HepG2 (cell line): Measurements from ENCODE around the gene SYDE2. TPM values are rescaled to one million over a fixed set of nuclear protein-coding genes. Genes with fewer than 3 reads are reported as not detected.

ENCODE experiments used
- BORCS8-MEF2B ChIP-seq: sonication (generic); formaldehyde crosslinking; IDR thresholded peaks from 2 replicates; pipeline ENCODE4 v1.8.0; 2022; ENCODE audit warnings: mild to moderate bottlenecking, missing genetic modification reagents
- DNMT1 ChIP-seq: sonication (generic); formaldehyde crosslinking; IDR thresholded peaks from 2 replicates; pipeline ENCODE4 v1.5.1; 2020; ENCODE audit warnings: mild to moderate bottlenecking, missing genetic modification reagents
- GLI4 ChIP-seq: sonication (generic); formaldehyde crosslinking; IDR thresholded peaks from 2 replicates; pipeline ENCODE4 v1.5.1; 2020; ENCODE audit warnings: missing genetic modification reagents, mild to moderate bottlenecking, moderate library complexity, borderline replicate concordance
- GRHL1 ChIP-seq: sonication (generic); formaldehyde crosslinking; conservative IDR thresholded peaks from 2 replicates; pipeline ENCODE4 v1.8.0; 2022; ENCODE audit warnings: missing genetic modification reagents
- NFIB ChIP-seq: sonication (generic); formaldehyde crosslinking; IDR thresholded peaks from 2 replicates; pipeline ENCODE4 v1.9.0; 2021; ENCODE audit warnings: missing genetic modification reagents, mild to moderate bottlenecking, borderline replicate concordance
- NR2C2 ChIP-seq: sonication (generic); formaldehyde crosslinking; IDR thresholded peaks from 2 replicates; pipeline ENCODE4 v1.4.0; 2020; ENCODE audit warnings: missing genetic modification reagents, mild to moderate bottlenecking, moderate library complexity, borderline replicate concordance
- RBAK ChIP-seq: sonication (generic); formaldehyde crosslinking; IDR thresholded peaks from 2 replicates; pipeline ENCODE4 v1.5.1; 2020; ENCODE audit warnings: mild to moderate bottlenecking, missing genetic modification reagents
- SP1 ChIP-seq, 2 experiments: fragments of 450-650 bp in 1 of 2; sonication (generic) in 1 of 2; formaldehyde crosslinking in 1 of 2; IDR thresholded peaks; 2 replicates each; pipeline versions ENCODE4 v1.4.0 to v1.6.1; 2016 to 2020; ENCODE audit warnings: missing genetic modification reagents in 1 of 2
- SP4 ChIP-seq: sonication (generic); formaldehyde crosslinking; IDR thresholded peaks from 2 replicates; pipeline ENCODE4 v1.8.1; 2023; ENCODE audit warnings: mild to moderate bottlenecking, missing genetic modification reagents
- ZFAT ChIP-seq: sonication (generic); formaldehyde crosslinking; conservative IDR thresholded peaks from 2 replicates; pipeline ENCODE4 v1.8.1; 2023; ENCODE audit warnings: missing genetic modification reagents, inconsistent platforms
- ZNF331 ChIP-seq: sonication (generic); formaldehyde crosslinking; IDR thresholded peaks from 2 replicates; pipeline ENCODE4 v1.4.0; 2020; ENCODE audit warnings: missing genetic modification reagents
- ZNF883 ChIP-seq: sonication (generic); formaldehyde crosslinking; IDR thresholded peaks from 2 replicates; pipeline ENCODE4 v1.5.1; 2020; ENCODE audit warnings: mild to moderate bottlenecking, missing genetic modification reagents; ENCODE audit errors: not compliant biosample characterization
- polyA plus RNA-seq, 8 experiments: library from polyadenylated mRNA; depleted of rRNA in 3 of 8; stranded (reverse) in 7 of 8; unstranded in 1 of 8; fragments of >200 nt; fragmentation: Illumina TruSeq in 4 of 8; extraction: Trizol in 4 of 8; gene quantifications; 2 replicates each; pipeline versions ENCODE4 v1.2.1 to v1.2.3, GENCODE V29; 2011 to 2016; ENCODE audit warnings: low read depth in 4 of 8, missing spikeins in 1 of 8, mixed read lengths in 1 of 8; ENCODE audit not compliant: insufficient read depth in 1 of 8
- total RNA-seq, 5 experiments: library from RNA; depleted of rRNA; stranded (reverse); fragments of >200 nt; fragmentation: Illumina TruSeq; extraction: Trizol; gene quantifications; 2 replicates each; pipeline ENCODE4 v1.2.3, GENCODE V29; 2016; ENCODE audit warnings: low read depth in 1 of 5
- TF ChIP-seq, protein P1 (sequence below): sonication (generic); formaldehyde crosslinking; IDR thresholded peaks from 2 replicates; pipeline ENCODE4 v1.5.0; 2020; ENCODE audit warnings: mild to moderate bottlenecking, missing genetic modification reagents
- TF ChIP-seq, protein P2 (sequence below): sonication (generic); formaldehyde crosslinking; IDR thresholded peaks from 2 replicates; pipeline ENCODE4 v1.4.0; 2020; ENCODE audit warnings: mild to moderate bottlenecking, missing genetic modification reagents
- TF ChIP-seq, protein P3 (sequence below): sonication (generic); formaldehyde crosslinking; IDR thresholded peaks from 2 replicates; pipeline ENCODE4 v1.8.0; 2022; ENCODE audit warnings: mild to moderate bottlenecking, missing genetic modification reagents, moderate library complexity

SYDE2 gene
- total and polyA plus RNA-seq, 2 of the 13 experiments (the other 11 are each of a cell fraction or from before 2014, with no cell fraction given), result 1.8 to 5.3 TPM

- TF ChIP-seq GRHL1 (CRISPR knock-in tag), result no peak
- peak; percentile 69 for TF ChIP-seq SP4 (CRISPR knock-in tag)
- no peak for TF ChIP-seq ZFAT (CRISPR knock-in tag)
- no peak for TF ChIP-seq NFIB (CRISPR knock-in tag)
- TF ChIP-seq, protein P1, sequence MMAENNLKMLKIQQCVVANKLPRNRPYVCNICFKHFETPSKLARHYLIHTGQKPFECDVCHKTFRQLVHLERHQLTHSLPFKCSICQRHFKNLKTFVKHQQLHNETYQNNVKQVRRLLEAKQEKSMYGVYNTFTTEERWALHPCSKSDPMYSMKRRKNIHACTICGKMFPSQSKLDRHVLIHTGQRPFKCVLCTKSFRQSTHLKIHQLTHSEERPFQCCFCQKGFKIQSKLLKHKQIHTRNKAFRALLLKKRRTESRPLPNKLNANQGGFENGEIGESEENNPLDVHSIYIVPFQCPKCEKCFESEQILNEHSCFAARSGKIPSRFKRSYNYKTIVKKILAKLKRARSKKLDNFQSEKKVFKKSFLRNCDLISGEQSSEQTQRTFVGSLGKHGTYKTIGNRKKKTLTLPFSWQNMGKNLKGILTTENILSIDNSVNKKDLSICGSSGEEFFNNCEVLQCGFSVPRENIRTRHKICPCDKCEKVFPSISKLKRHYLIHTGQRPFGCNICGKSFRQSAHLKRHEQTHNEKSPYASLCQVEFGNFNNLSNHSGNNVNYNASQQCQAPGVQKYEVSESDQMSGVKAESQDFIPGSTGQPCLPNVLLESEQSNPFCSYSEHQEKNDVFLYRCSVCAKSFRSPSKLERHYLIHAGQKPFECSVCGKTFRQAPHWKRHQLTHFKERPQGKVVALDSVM, result peak; percentile 62
- TF ChIP-seq, protein P2, sequence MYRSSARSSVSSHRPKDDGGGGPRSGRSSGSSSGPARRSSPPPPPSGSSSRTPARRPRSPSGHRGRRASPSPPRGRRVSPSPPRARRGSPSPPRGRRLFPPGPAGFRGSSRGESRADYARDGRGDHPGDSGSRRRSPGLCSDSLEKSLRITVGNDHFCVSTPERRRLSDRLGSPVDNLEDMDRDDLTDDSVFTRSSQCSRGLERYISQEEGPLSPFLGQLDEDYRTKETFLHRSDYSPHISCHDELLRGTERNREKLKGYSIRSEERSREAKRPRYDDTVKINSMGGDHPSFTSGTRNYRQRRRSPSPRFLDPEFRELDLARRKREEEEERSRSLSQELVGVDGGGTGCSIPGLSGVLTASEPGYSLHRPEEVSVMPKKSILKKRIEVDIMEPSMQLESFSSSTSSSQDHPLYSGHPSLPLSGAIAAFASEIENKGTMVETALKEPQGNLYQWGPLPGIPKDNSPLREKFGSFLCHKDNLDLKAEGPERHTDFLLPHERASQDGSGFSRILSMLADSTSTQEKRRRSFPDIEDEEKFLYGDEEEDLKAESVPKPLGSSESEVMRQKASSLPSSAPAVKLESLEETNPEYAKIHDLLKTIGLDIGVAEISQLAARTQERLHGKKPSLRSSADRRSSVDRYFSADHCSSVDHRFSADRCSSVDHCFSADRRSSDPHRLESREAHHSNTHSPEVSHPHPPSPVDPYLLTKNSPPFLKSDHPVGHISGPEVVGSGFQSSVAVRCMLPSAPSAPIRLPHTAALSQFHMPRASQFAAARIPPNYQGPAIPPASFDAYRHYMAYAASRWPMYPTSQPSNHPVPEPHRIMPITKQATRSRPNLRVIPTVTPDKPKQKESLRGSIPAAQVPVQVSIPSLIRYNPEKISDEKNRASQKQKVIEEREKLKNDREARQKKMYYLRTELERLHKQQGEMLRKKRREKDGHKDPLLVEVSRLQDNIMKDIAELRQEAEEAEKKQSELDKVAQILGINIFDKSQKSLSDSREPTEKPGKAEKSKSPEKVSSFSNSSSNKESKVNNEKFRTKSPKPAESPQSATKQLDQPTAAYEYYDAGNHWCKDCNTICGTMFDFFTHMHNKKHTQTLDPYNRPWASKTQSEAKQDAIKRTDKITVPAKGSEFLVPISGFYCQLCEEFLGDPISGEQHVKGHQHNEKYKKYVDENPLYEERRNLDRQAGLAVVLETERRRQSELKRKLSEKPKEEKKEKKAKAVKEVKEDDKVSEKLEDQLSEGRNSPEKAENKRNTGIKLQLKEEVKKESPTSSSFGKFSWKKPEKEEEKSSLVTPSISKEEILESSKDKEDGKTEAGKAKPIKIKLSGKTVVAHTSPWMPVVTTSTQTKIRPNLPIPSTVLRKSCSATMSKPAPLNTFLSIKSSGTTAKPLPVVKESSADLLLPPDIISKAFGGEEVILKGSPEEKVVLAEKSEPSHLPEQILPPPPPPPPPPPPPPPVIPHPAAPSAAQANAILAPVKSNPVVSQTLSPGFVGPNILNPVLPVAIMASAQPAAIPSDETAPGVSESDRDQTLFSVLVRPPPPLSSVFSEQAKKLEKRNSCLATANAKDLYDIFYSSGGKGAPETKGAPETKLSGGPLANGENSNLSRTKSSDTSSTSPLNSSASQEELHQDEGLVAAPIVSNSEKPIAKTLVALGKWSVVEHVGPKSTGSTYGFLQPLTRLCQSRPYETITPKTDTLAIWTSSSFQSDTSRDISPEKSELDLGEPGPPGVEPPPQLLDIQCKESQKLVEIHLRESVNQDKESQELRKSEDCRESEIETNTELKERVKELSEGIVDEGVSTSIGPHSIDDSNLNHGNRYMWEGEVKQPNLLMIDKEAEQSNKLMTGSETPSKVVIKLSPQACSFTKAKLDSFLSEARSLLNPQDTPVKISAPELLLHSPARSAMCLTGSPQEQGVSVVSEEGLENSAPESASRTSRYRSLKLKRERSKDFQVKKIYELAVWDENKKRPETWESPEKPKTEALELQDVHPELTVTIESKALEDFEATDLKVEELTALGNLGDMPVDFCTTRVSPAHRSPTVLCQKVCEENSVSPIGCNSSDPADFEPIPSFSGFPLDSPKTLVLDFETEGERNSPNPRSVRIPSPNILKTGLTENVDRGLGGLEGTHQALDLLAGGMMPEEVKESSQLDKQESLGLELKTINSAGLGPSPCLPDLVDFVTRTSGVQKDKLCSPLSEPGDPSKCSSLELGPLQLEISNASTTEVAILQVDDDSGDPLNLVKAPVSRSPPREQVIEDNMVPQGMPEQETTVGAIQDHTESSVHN (CRISPR knock-in tag), result no peak
- TF ChIP-seq BORCS8-MEF2B, result no peak
- TF ChIP-seq ZNF883 (CRISPR knock-in tag), result no peak
- no peak for TF ChIP-seq RBAK (CRISPR knock-in tag)
- TF ChIP-seq DNMT1, result 0 out of 2 replicates have a peak, but pooled peaks have one; percentile 15
- TF ChIP-seq ZNF331 (CRISPR knock-in tag), result peak; percentile 36
- no peak for TF ChIP-seq SP1 (IDR thresholded peaks at IDR 0.05)
- TF ChIP-seq SP1 (CRISPR knock-in tag; IDR thresholded peaks at IDR 0.05), result peak; percentile 85
- no peak for TF ChIP-seq NR2C2 (CRISPR knock-in tag)
- TF ChIP-seq GLI4 (CRISPR knock-in tag), result 0 out of 2 replicates have a peak, but pooled peaks have one; percentile 13
- TF ChIP-seq, protein P3, sequence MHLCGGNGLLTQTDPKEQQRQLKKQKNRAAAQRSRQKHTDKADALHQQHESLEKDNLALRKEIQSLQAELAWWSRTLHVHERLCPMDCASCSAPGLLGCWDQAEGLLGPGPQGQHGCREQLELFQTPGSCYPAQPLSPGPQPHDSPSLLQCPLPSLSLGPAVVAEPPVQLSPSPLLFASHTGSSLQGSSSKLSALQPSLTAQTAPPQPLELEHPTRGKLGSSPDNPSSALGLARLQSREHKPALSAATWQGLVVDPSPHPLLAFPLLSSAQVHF (CRISPR knock-in tag), result 0 out of 2 replicates have a peak, but pooled peaks have one; percentile 55
Measured at GRCh38 chr1:85200463-85201339, at the start of gene SYDE2 (continued).
